Lung microvascular endothelial cell (primary cell): ENCODE results near the gene GGN. TPM values are rescaled to one million over a fixed set of nuclear protein-coding genes. Genes with fewer than 3 reads are reported as not detected.
"Not testable (repeated sequence)": the region's sequence is repeated elsewhere in the genome, so short reads cannot be mapped to it uniquely, and the experiment has no call there.

Source experiments
- DNase-seq, 2 donors: peaks; one replicate each; pipeline versions ENCODE4 v3.0.0 to v3.0.0-alpha.2; 2010; ENCODE audit warnings: low read depth in 2 of 2
- total RNA-seq: library from RNA; depleted of rRNA; stranded (reverse); fragments of >200 nt; gene quantifications from 2 replicates; pipeline ENCODE4 v1.2.1, GENCODE V29; 2014

The GGN gene
- total RNA-seq, 1 donor from 2014 or later, result not detected

GRCh38 chr19:38386971-38387549, 774 bp downstream of the GGN start:
- peak in 1 of 2 donors; percentile 22 for DNase-seq

- no peak for DNase-seq
Observed at GRCh38 chr19:38386300-38386970, 1.4 kb downstream of the GGN start.

DNA sequence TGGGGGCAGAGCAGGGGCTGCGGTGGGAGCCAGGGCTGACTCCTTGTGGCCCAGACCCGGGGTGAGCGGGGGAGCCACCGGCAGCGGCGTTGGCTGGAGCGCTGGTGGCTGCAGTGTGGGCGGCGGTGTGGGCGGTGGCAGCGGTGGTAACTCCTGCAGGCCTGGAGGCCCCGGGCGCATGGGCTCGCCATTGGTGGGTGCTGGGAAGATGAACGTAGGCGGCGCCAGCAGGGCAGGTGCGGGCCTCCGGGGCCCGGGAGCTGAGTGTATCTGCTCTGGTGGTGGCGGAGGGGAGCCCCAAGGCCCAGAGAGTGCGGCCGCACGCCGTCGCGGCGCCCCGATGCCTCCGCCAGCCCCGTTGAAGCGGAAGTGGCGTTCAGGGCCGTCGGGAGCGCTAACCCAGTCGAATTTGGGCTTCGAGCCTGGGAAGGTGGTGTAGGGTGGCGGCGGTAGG, 2.0 kb downstream of the GGN start:
- DNase-seq, result no peak

GRCh38 chr19:38385057-38385803, 2.6 kb downstream of the GGN start:
- no peak for DNase-seq

DNA sequence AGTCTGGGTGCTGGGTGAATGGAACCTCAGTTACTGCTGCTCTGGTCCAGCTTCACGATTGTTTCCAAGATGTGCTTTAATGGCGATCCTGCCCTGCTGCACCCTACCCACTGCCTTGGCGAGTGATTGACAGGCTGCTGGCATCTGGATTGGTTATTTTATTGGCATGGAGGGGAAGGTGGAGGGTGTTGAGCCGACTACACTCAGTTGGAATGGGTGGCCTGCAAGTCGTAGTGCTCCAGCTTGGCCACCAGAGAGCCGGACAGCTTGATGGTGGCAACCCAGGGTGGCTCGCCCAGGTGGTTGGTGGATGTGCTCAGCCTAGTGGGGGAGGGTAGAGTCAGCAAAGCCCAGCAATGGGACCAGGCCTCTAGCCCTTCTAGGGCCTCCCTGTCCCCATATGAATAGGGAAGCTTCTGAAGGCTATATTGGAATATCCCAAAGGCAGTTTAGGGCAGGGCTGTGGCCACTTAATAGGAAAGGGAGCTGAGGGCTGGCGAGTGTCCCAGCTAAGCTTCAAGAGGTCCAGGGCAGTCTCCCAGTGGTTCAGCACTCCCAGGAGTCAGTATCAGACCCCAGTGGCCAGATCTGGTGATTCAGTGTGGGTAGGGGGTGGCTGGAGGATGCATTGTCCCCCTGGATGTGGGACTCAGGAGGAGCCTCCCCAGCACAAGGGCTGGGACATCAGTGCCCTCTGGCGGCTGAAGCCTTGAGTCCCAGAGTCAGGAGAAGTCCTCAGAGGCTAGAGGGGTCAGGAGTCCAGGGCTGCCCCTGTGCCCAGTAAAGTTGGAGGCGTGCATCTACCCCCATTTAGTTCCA, 3.4 kb downstream of the GGN start:
- peak in 1 of 2 donors; percentile 45 for DNase-seq

GRCh38 chr19:38383743-38384142, 4.1 kb downstream of the GGN start:
- no peak for DNase-seq

GRCh38 chr19:38383184-38383583, 4.7 kb downstream of the GGN start:
- DNase-seq, result no peak

DNA sequence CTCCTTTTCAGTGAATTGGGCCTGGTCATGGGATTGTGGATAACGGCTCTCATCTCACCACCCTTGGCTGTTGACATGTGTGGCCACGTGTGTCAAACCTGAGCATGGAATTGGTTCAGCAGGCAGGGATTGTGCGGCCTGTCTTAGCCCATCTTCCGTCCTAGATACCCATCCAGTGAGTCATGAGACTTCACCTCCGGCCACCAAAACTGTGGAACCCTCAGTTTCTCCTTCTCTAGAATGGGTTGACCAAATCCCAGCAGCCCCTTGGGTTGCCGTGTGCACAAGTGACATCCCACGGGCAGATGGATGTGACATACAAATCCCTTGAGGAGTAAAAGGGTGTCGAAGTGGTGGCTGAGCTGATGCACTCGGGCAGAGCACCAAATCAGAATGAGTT, 6.7 kb downstream of the GGN start:
- no peak for DNase-seq

GRCh38 chr19:38378866-38379265, 9.0 kb downstream of the GGN start:
- no peak for DNase-seq

- DNase-seq, result no peak
Observed at GRCh38 chr19:38377052-38377451, 10.8 kb downstream of the GGN start.

- no peak for DNase-seq
Observed at GRCh38 chr19:38376576-38376975, 11.3 kb downstream of the GGN start.

DNA sequence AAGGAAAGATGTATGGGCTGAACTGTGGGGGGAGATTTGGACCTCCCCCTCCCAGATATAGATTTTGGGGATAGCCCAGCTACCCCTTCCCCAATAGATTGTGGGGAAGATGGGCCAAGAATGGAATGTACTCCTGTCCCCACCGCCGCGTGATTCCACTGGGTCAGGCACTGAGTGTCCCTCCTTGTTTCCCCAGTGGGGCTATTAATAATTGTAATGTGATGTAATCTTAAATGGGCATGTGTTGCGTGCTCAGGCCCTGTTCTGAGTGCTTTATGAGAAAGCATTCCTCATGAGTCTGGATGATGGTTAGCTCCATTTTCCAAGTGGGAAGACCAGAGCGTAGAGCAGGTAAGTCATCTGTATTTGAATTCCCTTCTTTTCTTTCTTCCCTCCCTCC, 12.1 kb downstream of the GGN start:
- peak in 1 of 2 donors; percentile 28 for DNase-seq

DNA sequence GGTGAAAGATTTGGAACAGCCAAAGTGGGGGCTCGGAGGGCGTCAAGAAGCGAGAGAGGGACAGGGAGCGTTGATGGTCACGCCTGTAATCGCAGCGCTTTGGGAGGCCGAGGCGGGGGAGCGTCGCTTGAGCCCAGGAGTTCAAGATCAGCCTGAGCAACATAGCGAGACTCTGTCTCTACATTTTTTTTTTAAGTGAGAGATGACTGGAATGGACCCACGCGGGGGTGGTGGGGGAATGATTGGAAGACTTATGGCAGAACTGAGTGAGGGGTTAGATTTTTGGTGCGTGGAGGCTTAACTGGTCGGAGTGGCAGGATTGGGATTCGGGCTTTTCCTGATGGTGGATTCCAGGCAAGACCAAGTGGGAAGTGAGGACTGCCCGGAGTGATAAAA, 12.7 kb downstream of the GGN start:
- DNase-seq, result no peak

DNA sequence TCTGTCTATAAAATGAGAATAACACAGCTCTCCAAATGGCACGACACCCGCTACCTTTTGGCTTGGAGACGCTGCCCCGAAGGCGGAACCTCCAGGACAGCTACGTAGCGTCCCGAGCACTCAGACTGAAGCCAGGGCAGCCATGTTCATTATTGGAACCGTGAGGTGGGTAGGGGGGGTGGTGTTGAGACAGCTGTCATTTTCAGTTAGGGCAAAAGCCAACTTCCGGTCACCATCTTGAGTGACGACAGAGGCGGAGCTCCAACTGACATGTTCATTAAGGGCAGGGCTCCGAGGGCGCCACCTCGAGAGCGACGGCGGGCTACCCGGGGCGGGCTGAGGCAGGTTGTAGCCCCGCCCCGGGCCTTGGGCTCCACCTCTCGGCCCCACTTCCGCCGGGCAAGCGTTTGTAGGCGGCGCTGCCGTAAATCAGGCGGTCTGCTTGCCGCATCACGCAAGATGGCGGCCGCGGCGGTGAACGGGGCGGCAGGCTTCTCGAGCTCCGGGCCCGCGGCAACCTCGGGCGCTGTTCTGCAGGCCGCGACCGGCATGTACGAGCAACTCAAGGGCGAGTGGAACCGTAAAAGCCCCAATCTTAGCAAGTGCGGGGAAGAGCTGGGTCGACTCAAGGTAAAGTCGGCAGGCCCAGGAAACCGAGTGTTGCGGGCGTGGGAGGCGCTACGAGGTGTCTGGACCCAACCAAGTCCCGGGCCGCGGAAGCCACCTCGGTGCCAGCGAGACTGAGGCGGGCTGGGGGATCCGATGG, 13.3 kb downstream of the GGN start, which contains the start of gene PSMD8:
PSMD8 (plus strand) TSS at position 240 of the 766 bp plus-strand sequence; CDS start at position 271, 31 bp downstream.
- peak; percentile 97 to 99 for DNase-seq

DNA sequence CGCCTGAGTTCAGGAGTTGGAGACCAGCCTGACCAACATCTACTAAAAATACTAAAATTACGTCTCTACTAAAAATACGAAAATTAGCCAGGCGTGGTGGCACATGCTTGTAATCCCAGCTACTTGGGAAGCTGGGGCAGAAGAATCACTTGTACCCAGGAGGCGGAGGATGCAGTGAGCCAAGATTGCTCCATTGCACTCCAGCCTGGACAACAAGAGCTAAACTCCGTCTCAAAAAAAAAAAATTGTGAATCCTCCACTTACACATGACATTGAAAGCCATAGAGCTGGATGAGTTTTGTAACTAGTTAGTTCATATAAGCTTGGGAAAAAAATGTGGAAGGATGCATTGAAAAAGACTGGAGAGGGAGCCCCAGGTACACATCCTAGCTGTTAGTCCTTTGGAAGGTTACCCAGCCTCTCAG, 13.9 kb downstream of the GGN start:
- DNase-seq, result no peak

GRCh38 chr19:38371081-38371480, 16.8 kb downstream of the GGN start:
- no peak for DNase-seq

DNA sequence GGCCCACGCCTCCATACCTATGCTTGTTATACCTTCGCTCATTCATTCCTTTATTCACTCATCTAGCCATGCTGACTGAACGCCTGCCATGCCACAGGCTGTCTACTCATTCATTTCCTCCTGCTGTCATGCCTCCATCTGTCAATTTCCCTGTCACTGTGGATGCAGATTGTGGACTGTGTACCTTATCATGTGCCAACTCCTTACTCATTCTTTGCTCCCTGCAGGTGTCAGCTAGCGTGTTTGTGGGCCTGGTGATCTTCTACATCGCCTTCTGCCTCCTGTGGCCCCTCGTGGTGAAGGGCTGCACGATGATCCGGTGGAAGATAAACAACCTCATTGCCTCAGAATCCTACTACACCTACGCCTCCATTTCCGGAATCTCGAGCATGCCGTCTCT, 17.5 kb downstream of the GGN start:
- no peak for DNase-seq

GRCh38 chr19:38369584-38369983, 18.2 kb downstream of the GGN start:
- no peak for DNase-seq

DNA sequence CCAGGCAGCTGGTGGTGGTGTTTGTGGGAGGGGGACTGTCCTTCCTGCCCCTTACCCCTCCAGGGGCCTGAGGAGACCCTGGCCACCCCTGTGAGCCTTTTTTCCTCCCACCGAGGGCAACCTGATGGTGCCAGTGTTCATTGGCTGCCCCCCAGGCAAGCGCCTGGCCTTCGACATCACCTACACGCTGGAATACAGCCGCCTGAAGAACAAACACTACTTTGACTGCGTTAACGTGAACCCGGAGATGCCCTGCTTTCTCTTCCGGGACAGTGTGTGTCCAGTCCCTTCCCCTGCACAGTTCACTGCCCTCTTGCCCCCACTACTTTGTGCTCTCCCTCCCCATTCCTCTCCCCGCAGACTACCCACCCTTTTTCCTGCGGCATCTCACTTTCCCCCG, 20.8 kb downstream of the GGN start:
- no peak for DNase-seq

GRCh38 chr19:38362946-38363688, 24.7 kb downstream of the GGN start:
- not testable (repeated sequence) for DNase-seq
